Measurements from ENCODE around the gene KREMEN2. TPM values are rescaled to one million over a fixed set of nuclear protein-coding genes. Genes with fewer than 3 reads are reported as not detected.

Gene KREMEN2
- total and polyA plus RNA-seq, 2 of the 8 experiments (the other 6 are each of a cell fraction or from before 2014, with no cell fraction given): 6.6 to 7.0 TPM

- H2BK120ac ChIP-seq (replicated peaks; ENCODE audit: low read depth, low read length): no peak overlapping the region
- ChIA-PET POLR2A (ENCODE audit: partially characterized antibody) (interaction anchor here (0.7 to 25.4 kb wide), 11 partner anchors 9 to 66 kb away, joined by 3 to 455 read pairs (median 4); partner anchors contain the start of genes CLDN6, HCFC1R1, KREMEN2 and PKMYT1), CTCF (ENCODE audit: partially characterized antibody) (interaction anchor here (0.9 to 2.8 kb wide), 11 partner anchors 9 to 104 kb away, joined by 3 to 15 read pairs (median 3); partner anchors contain the start of gene KREMEN2)
- no peak overlapping the region for H2BK20ac ChIP-seq (ENCODE audit: low read length)
- peak overlapping the region; percentile 11; the same call in 1 of the 2 replicates for H4K8ac ChIP-seq (ENCODE audit: extremely low read depth, insufficient read depth, low read length)
- H3K23ac ChIP-seq (ENCODE audit: insufficient read length): no peak overlapping the region
- peaks cover 0 to 2% of the 10 kb centered on the region in 2 experiments; a peak in 1 of 4 replicates for H3K79me2 ChIP-seq (ENCODE audit: control insufficient read depth in 1 of 2, insufficient read depth in 2 of 2, low read length in 2 of 2)
- H3K9ac ChIP-seq (replicated peaks in 1 of 4; ENCODE audit: extremely low read depth in 1 of 4, low read depth in 3 of 4, low read length in 3 of 4): no peak overlapping the region
- no peak overlapping the region for H2BK15ac ChIP-seq (ENCODE audit: low read length)
- peaks cover 16% of the 10 kb centered on the region for H3K79me1 ChIP-seq (ENCODE audit: low read depth, low read length)
- H3K9me3 ChIP-seq (ENCODE audit: insufficient read depth in 2 of 2, low read depth in 1 of 2, low read length in 1 of 2): no peaks in the 10 kb centered on the region
- no peak for DNase-seq (ENCODE audit: low read depth in 1 of 2, low spot score in 2 of 2)
- H3K56ac ChIP-seq (replicated peaks; ENCODE audit: insufficient read length, low read depth, low read length): no peak overlapping the region
- FAIRE-seq: no peak
- no peak overlapping the region for H3K4me3 ChIP-seq (ENCODE audit: extremely low read depth in 1 of 4, insufficient read depth in 2 of 4, low read depth in 3 of 4, low read length in 4 of 4)
- H4K5ac ChIP-seq (ENCODE audit: insufficient read length, low read depth, low read length): no peak overlapping the region
- H3K36me3 ChIP-seq (ENCODE audit: control insufficient read depth in 2 of 4, insufficient read depth in 4 of 4, low read length in 3 of 4): peaks cover 20 to 46% (median 33%) of the 10 kb centered on the region in 4 experiments
- H3K23me2 ChIP-seq (ENCODE audit: low read depth, low read length): peaks cover 6% of the 10 kb centered on the region
- no peak overlapping the region for H3K27ac ChIP-seq (ENCODE audit: low read depth, low read length)
- peaks cover 0 to under 1% (median 0%) of the 10 kb centered on the region in 4 experiments; a peak in 2 of 7 replicates for H3K27me3 ChIP-seq (replicated peaks in 1 of 4; ENCODE audit: control insufficient read depth in 3 of 4, extremely low read depth in 1 of 4, insufficient read depth in 3 of 4, low read length in 3 of 4)
- TF ChIP-seq CHD2 (IDR thresholded peaks at IDR 0.05; ENCODE audit: low read length): no peak
- TF ChIP-seq SIN3A (conservative IDR thresholded peaks at IDR 0.05 in 1 of 2, IDR thresholded peaks at IDR 0.05 in 1 of 2; ENCODE audit: low read depth in 1 of 2, low read length in 2 of 2): no peak
- TF ChIP-seq POLR2AphosphoS5 (IDR thresholded peaks at IDR 0.05; ENCODE audit: low read depth, low read length): peak; percentile 63; the same call in 1 of the 2 replicates
- H4K91ac ChIP-seq (replicated peaks; ENCODE audit: insufficient read length, low read length): no peak overlapping the region
- no peak overlapping the region for H3K4me2 ChIP-seq (ENCODE audit: insufficient read depth in 1 of 2, low read depth in 2 of 2, low read length in 2 of 2)
- H3K4ac ChIP-seq (replicated peaks; ENCODE audit: insufficient read length, low read depth, low read length): no peak overlapping the region
- peaks cover 0 to 14% (median 6%) of the 10 kb centered on the region in 4 experiments; a peak in 5 of 7 replicates for H3K4me1 ChIP-seq (replicated peaks in 1 of 4; ENCODE audit: control insufficient read depth in 3 of 4, insufficient read depth in 4 of 4, low read length in 3 of 4)
- H3K14ac ChIP-seq (ENCODE audit: insufficient read length): no peak overlapping the region
- no peak overlapping the region for H2AK5ac ChIP-seq (ENCODE audit: low read depth, low read length)
- no peak overlapping the region for H3K18ac ChIP-seq (ENCODE audit: extremely low read depth, low read length)
- no peak overlapping the region for H2BK5ac ChIP-seq (ENCODE audit: low read depth, low read length)
- H4K20me1 ChIP-seq (replicated peaks in 1 of 2; ENCODE audit: control insufficient read depth in 1 of 2, insufficient read depth in 2 of 2, low read length in 2 of 2): peaks cover 30 to 38% of the 10 kb centered on the region in 2 experiments
- no peak overlapping the region for H2BK12ac ChIP-seq (ENCODE audit: low read depth, low read length)
- H2AFZ ChIP-seq (ENCODE audit: low read length): no peak overlapping the region
- 98% methylated on average over 16 of the region's 17 CpGs; no CpG with 5 or more reads in 1 of the 2 experiments for WGBS, 2 experiments (ENCODE audit: extremely low coverage in 1 of 2, insufficient coverage in 1 of 2, insufficient read length in 1 of 2, insufficient replicate concordance in 2 of 2, low coverage in 1 of 2, low lambda C conversion rate in 2 of 2, missing lambda C conversion rate in 1 of 2)
Measured at GRCh38 chr16:2973605-2974318, 9.7 kb downstream of the KREMEN2 start.
